ENCODE measurements around the gene C19orf81.
"Not testable (repeated sequence)": the region's sequence is repeated elsewhere in the genome, so short reads cannot be mapped to it uniquely, and the experiment has no call there.

C19orf81 gene

GRCh38 chr19:50604264-50605073 is 44.8 kb upstream of the C19orf81 start:
- in situ Hi-C loops (cut with HindIII; ENCODE audit: low pct_ligation_motif_present, low sequenced_read_pairs); DNase-seq; H3K27ac ChIP-seq; H3K4me3 ChIP-seq (ENCODE audit: low read depth, low read length); H3K27me3 ChIP-seq (replicated peaks); H3K36me3 ChIP-seq (replicated peaks): not testable (repeated sequence)
- TF ChIP-seq, protein P1, sequence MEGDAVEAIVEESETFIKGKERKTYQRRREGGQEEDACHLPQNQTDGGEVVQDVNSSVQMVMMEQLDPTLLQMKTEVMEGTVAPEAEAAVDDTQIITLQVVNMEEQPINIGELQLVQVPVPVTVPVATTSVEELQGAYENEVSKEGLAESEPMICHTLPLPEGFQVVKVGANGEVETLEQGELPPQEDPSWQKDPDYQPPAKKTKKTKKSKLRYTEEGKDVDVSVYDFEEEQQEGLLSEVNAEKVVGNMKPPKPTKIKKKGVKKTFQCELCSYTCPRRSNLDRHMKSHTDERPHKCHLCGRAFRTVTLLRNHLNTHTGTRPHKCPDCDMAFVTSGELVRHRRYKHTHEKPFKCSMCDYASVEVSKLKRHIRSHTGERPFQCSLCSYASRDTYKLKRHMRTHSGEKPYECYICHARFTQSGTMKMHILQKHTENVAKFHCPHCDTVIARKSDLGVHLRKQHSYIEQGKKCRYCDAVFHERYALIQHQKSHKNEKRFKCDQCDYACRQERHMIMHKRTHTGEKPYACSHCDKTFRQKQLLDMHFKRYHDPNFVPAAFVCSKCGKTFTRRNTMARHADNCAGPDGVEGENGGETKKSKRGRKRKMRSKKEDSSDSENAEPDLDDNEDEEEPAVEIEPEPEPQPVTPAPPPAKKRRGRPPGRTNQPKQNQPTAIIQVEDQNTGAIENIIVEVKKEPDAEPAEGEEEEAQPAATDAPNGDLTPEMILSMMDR (IDR thresholded peaks at IDR 0.05; ENCODE audit: low read depth, low read length, missing control alignments): peak; percentile 18

DNA sequence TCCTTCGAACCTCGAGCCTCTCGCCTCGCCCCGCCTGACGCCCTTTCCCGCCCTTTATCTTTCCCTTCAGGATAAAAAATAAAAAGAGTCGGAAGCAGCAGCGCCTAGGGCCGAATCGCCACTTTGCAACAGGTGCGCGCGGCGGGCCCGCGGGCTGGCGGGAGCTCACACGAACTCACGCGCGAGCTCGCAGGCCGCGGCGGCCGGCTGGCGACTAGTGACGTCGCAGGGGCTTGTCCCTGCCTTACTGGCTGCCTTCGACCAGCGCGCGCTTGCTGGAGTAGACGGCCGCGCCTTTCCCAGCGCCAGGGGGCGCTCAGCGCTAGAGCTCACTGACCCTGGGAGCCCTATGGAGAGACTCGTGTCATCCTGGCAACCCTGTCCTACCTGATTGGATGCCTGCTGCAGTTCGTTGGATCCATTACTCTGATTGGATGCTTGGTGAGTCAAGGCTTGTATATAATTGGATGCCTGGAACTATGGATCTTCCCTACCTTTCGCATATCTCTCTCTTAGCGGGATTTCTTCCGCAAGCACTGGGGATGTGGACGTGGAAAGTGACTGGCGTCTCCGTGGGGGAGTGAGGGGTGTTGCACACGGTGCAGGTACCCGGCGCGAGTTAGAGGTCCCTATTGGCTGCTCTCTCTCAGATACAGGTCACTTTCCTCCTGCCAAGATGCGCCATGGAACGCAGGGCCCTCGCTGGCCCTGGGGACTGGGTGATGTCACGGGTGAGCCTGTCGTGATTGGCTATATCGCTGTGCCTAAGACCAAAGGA is 43.0 kb upstream of the C19orf81 start:
- H3K36me3 ChIP-seq (replicated peaks); in situ Hi-C loops (cut with HindIII; ENCODE audit: low pct_ligation_motif_present, low sequenced_read_pairs): not testable (repeated sequence)

GRCh38 chr19:50607388-50607787 is 41.9 kb upstream of the C19orf81 start:
- TF ChIP-seq, protein P1 (IDR thresholded peaks at IDR 0.05; ENCODE audit: low read depth, low read length, missing control alignments): no peak
- in situ Hi-C loops (cut with HindIII; ENCODE audit: low pct_ligation_motif_present, low sequenced_read_pairs): no loop called here
- H3K27ac ChIP-seq: no peak overlapping the region
- DNase-seq: no peak
- H3K27me3 ChIP-seq (replicated peaks): no peaks in the 10 kb centered on the region
- no peaks in the 10 kb centered on the region for H3K36me3 ChIP-seq (replicated peaks)
- H3K4me3 ChIP-seq (ENCODE audit: low read depth, low read length): no peak overlapping the region

More for the DNA sequence above, 43.0 kb upstream of the C19orf81 start:
- H3K4me3 ChIP-seq (ENCODE audit: low read depth, low read length); H3K27me3 ChIP-seq (replicated peaks); H3K27ac ChIP-seq; DNase-seq: not testable (repeated sequence)

DNA sequence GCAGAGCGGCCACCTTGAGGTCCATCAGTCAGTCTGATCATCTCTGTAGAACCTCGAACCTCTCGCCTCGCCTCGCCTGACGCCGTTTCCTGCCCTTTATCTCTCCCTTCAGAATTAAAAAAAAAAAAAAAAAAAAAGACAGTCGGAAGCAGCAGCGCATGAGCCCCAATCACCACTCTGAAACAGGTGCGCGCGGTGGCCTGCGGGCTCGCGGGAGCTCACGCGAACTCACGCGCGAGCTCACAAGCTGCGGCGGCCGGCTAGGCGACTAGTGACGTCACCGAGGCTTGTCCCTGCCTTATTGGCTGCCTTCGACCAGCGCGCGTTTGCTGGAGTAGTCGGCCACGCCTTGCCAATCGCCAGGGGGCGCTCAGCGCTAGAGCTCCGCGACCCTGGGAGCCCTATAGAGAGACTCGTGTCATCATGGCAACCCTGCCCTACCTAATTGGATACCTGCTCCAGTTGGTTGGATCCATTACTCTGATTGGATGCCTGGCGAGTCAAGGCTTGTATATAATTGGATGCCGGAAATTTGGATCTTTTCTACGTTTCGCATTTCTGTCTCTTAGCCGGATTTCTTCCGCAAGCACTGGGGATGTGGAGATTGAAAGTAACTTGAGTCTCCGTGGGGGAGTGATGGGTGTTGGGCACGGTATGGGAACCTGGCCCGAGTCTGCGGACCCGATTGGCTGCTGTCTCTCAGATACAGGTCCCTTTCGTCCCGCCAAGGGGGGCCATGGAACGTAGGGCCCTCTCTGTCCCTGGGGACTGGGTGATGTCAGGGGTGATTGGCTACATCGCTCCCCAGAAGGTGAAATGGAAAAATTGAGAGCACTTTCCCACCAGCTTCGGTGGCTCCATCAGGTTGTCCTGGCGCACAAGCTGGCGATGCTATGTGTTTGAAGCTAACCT is 41.1 kb upstream of the C19orf81 start:
- no peaks in the 10 kb centered on the region for H3K36me3 ChIP-seq (replicated peaks)

GRCh38 chr19:50612504-50613404 is 36.5 kb upstream of the C19orf81 start:
- DNase-seq; H3K36me3 ChIP-seq (replicated peaks); H3K27me3 ChIP-seq (replicated peaks); in situ Hi-C loops (cut with HindIII; ENCODE audit: low pct_ligation_motif_present, low sequenced_read_pairs); H3K4me3 ChIP-seq (ENCODE audit: low read depth, low read length); H3K27ac ChIP-seq: not testable (repeated sequence)

More for the DNA sequence above, 41.1 kb upstream of the C19orf81 start:
- TF ChIP-seq, protein P1 (IDR thresholded peaks at IDR 0.05; ENCODE audit: low read depth, low read length, missing control alignments): peak; percentile 50
- Histone ChIP-seq H3K27ac (no peak overlapping the region), H3K4me3 (ENCODE audit: low read depth, low read length) (no peak overlapping the region), H3K27me3 (replicated peaks) (no peaks in the 10 kb centered on the region)
- peak; percentile 73 for DNase-seq
- in situ Hi-C loops (cut with HindIII; ENCODE audit: low pct_ligation_motif_present, low sequenced_read_pairs): no loop called here

GRCh38 chr19:50618379-50618778 is 30.9 kb upstream of the C19orf81 start:
- DNase-seq; H3K27ac ChIP-seq; H3K36me3 ChIP-seq (replicated peaks); H3K4me3 ChIP-seq (ENCODE audit: low read depth, low read length); H3K27me3 ChIP-seq (replicated peaks); in situ Hi-C loops (cut with HindIII; ENCODE audit: low pct_ligation_motif_present, low sequenced_read_pairs): not testable (repeated sequence)

DNA sequence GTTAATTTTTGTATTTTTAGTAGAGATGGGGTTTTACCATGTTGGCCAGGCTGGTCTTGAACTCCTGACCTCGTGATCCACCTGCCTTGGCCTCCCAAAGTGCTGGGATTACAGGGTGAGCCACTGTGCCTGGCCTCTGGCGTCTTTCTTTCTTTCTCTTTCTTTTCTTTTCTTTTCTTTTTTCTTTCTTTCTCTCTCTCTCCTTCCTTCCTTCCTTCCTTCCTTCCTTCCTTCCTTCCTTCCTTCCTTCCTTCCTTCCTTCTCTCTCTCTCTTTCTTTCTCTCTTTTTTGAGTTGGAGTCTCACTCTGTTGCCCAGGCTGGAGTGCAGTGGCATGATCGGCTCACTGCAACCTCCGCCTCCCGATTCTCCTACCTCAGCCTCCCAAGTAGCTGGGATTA is 30.1 kb upstream of the C19orf81 start:
- H3K4me3 ChIP-seq (ENCODE audit: low read depth, low read length); H3K27me3 ChIP-seq (replicated peaks); DNase-seq; H3K36me3 ChIP-seq (replicated peaks); H3K27ac ChIP-seq; in situ Hi-C loops (cut with HindIII; ENCODE audit: low pct_ligation_motif_present, low sequenced_read_pairs): not testable (repeated sequence)

GRCh38 chr19:50620394-50620906 is 28.8 kb upstream of the C19orf81 start:
- in situ Hi-C loops (cut with HindIII; ENCODE audit: low pct_ligation_motif_present, low sequenced_read_pairs); H3K36me3 ChIP-seq (replicated peaks); DNase-seq; H3K27ac ChIP-seq; H3K4me3 ChIP-seq (ENCODE audit: low read depth, low read length); H3K27me3 ChIP-seq (replicated peaks): not testable (repeated sequence)
